ENCODE data around the gene CAMK1G. TPM values are rescaled to one million over a fixed set of nuclear protein-coding genes. Genes with fewer than 3 reads are reported as not detected.

Gene CAMK1G
- polyA plus RNA-seq, 1 of the 3 experiments (the other 2 are of a cell fraction) = 15.1 TPM

- peak in 1 of 2 experiments; percentile 85; a peak in 3 of 4 replicates for TF ChIP-seq EP300 (IDR thresholded peaks at IDR 0.05; ENCODE audit: borderline replicate concordance in 1 of 2, low read depth in 1 of 2, low read length in 1 of 2)
- TF ChIP-seq FOSL2 (IDR thresholded peaks at IDR 0.05; ENCODE audit: borderline replicate concordance, low read depth) = peak; percentile 86
- TF ChIP-seq PBX3 (IDR thresholded peaks at IDR 0.05) = peak; percentile 99
- peak; percentile 55; the same call in 1 of the 2 replicates for TF ChIP-seq FOXM1 (IDR thresholded peaks at IDR 0.05; ENCODE audit: low read depth)
- 0 out of 2 replicates have a peak, but pooled peaks have one; percentile 62 for TF ChIP-seq POLR2AphosphoS5 (IDR thresholded peaks at IDR 0.05; ENCODE audit: low read depth, low read length)
- no peak for TF ChIP-seq ELF1 (IDR thresholded peaks at IDR 0.05)
- peak; percentile 37; the same call in 1 of the 2 replicates for TF ChIP-seq TAF1 (IDR thresholded peaks at IDR 0.05; ENCODE audit: borderline replicate concordance, low read depth, low read length)
- peak; percentile 85 for TF ChIP-seq MAX (IDR thresholded peaks at IDR 0.05; ENCODE audit: low read depth)
- peak; percentile 94 for TF ChIP-seq TCF12 (IDR thresholded peaks at IDR 0.05)
- no peak for TF ChIP-seq EZH2phosphoT487 (IDR thresholded peaks at IDR 0.05; ENCODE audit: borderline replicate concordance, low read depth)
- no peak for TF ChIP-seq RFX5 (IDR thresholded peaks at IDR 0.05; ENCODE audit: low read length)
- no peak for TF ChIP-seq GATA2 (CRISPR knock-in tag; IDR thresholded peaks at IDR 0.05)
- TF ChIP-seq CHD2 (IDR thresholded peaks at IDR 0.05; ENCODE audit: low read length, partially characterized antibody) = no peak
- TF ChIP-seq RXRA (IDR thresholded peaks at IDR 0.05; ENCODE audit: borderline replicate concordance, low read depth) = no peak; the same call in 1 of the 2 replicates
- TF ChIP-seq REST (IDR thresholded peaks at IDR 0.05; ENCODE audit: low read depth, low read length) = 0 out of 2 replicates have a peak, but pooled peaks have one; percentile 32
- TF ChIP-seq MXI1 (IDR thresholded peaks at IDR 0.05; ENCODE audit: low read depth, low read length) = no peak
- 0 out of 2 replicates have a peak, but pooled peaks have one; percentile 47 for TF ChIP-seq ZBTB33 (IDR thresholded peaks at IDR 0.05; ENCODE audit: borderline replicate concordance, low read depth)
- peak; percentile 90 for TF ChIP-seq TEAD4 (IDR thresholded peaks at IDR 0.05; ENCODE audit: borderline replicate concordance, insufficient read depth)
- peak; percentile 78 for TF ChIP-seq NFIC (IDR thresholded peaks at IDR 0.05; ENCODE audit: borderline replicate concordance)
- peak; percentile 55; the same call in 1 of the 2 replicates for TF ChIP-seq YY1 (IDR thresholded peaks at IDR 0.05; ENCODE audit: low read depth)
- peak; percentile 92 for TF ChIP-seq JUND (IDR thresholded peaks at IDR 0.05)
- TF ChIP-seq USF1 (IDR thresholded peaks at IDR 0.05; ENCODE audit: borderline replicate concordance, low read depth) = peak; percentile 72; the same call in 1 of the 2 replicates
- no peak for TF ChIP-seq SMC3 (IDR thresholded peaks at IDR 0.05; ENCODE audit: low read depth, low read length)
- TF ChIP-seq MEF2A (IDR thresholded peaks at IDR 0.05; ENCODE audit: borderline replicate concordance, low read depth) = peak; percentile 42; the same call in 1 of the 2 replicates
- Histone ChIP-seq H3K27ac (ENCODE audit: low read depth in 2 of 2, low read length in 1 of 2) (peak overlapping the region; percentile 72; a peak in 3 of 4 replicates), H4K20me1 (ENCODE audit: insufficient read depth) (no peaks in the 10 kb centered on the region), H3K9me2 (no peaks in the 10 kb centered on the region), H3K9ac (no peak overlapping the region), H3K27me3 (ENCODE audit: insufficient read depth) (no peaks in the 10 kb centered on the region), H3K4me3 (ENCODE audit: low read depth in 2 of 2, low read length in 1 of 2) (no peak overlapping the region), H3K9me3 (no peaks in the 10 kb centered on the region), H3K4me2 (peak overlapping the region; percentile 30; the same call in 1 of the 2 replicates), H3F3A (replicated peaks; ENCODE audit: insufficient read depth) (peaks cover 14% of the 10 kb centered on the region), H3K4me1 (ENCODE audit: control insufficient read depth in 1 of 2, insufficient read depth in 2 of 2, low read depth in 1 of 2, low read length in 1 of 2) (peaks cover 0 to 10% of the 10 kb centered on the region in 2 experiments; a peak in 2 of 4 replicates), H3K36me3 (replicated peaks in 1 of 2; ENCODE audit: control insufficient read depth in 1 of 2, insufficient read depth in 2 of 2, low read length in 1 of 2) (no peaks in the 10 kb centered on the region), H3K79me2 (ENCODE audit: insufficient read depth) (no peaks in the 10 kb centered on the region), H2AFZ (ENCODE audit: low read depth) (no peak overlapping the region)
- no peak for DNase-seq
- CTCF ChIA-PET = interaction anchor here (1.1 to 9.1 kb wide), 17 partner anchors 8 to 364 kb away, joined by 3 to 139 read pairs (median 10); partner anchors contain the start of gene CAMK1G
- 0% methylated on average over 1 of the region's 1 CpG for WGBS (ENCODE audit: low lambda C conversion rate)
- POLR2A ChIA-PET = no interaction called here
These were observed 15.8 kb upstream of the CAMK1G start for GRCh38 chr1:209567698-209568175.

Data from SK-N-SH (cell line).